Aorta (tissue), 5 donors: ENCODE data around the gene SLC36A3. TPM values are rescaled to one million over a fixed set of nuclear protein-coding genes. Genes with fewer than 3 reads are reported as not detected.

ENCODE experiments used
- ATAC-seq: fragments of 200-7000 bp; cut with Tn5 transposase; one replicate; pipeline ENCODE4 v1.9.1; 2022; ENCODE audit warnings: moderate library complexity; ENCODE audit not compliant: low FRiP score
- DNase-seq, 2 donors: peaks; one replicate each; pipeline ENCODE4 v3.0.0-alpha.2; 2020
- H3K27ac ChIP-seq, 2 donors: one replicate each; pipeline ENCODE4 v1.5.1; 2013; ENCODE audit warnings: low read length in 2 of 2, mild to moderate bottlenecking in 2 of 2, moderate library complexity in 2 of 2, control low read depth in 1 of 2, inconsistent platforms in 1 of 2, low read depth in 1 of 2
- H3K27me3 ChIP-seq, 2 donors: one replicate each; pipeline ENCODE4 v1.6.1; 2013; ENCODE audit warnings: control low read depth in 1 of 2, low read length in 1 of 2, mild to moderate bottlenecking in 1 of 2, moderate library complexity in 1 of 2; ENCODE audit not compliant: insufficient read depth in 2 of 2, control insufficient read depth in 1 of 2
- H3K36me3 ChIP-seq, 2 donors: one replicate each; pipeline ENCODE4 v1.6.1; 2013; ENCODE audit warnings: control low read depth in 1 of 2, low read length in 1 of 2, mild to moderate bottlenecking in 1 of 2; ENCODE audit not compliant: insufficient read depth in 2 of 2, control insufficient read depth in 1 of 2
- H3K4me1 ChIP-seq, 2 donors: one replicate each; pipeline ENCODE4 v1.6.1; 2013; ENCODE audit warnings: low read length in 2 of 2, control low read depth in 1 of 2, mild to moderate bottlenecking in 1 of 2, moderate library complexity in 1 of 2; ENCODE audit not compliant: insufficient read depth in 2 of 2, control insufficient read depth in 1 of 2
- H3K4me3 ChIP-seq, 2 donors: one replicate each; pipeline ENCODE4 v1.5.1; 2013; ENCODE audit warnings: low read length in 2 of 2, control low read depth in 1 of 2, mild to moderate bottlenecking in 1 of 2
- H3K9me3 ChIP-seq: one replicate; pipeline ENCODE4 v1.6.1; 2013; ENCODE audit warnings: mild to moderate bottlenecking, low read length; ENCODE audit not compliant: control insufficient read depth
- WGBS, 2 donors: extraction: QIAGEN DNeasy Blood & Tissue Kit; methylation state at CpG; one replicate each; pipeline ENCODE4 v1.1.7; 2013; 5-methylcytosine and 5-hydroxymethylcytosine counted together
- intact Hi-C, 2 donors: fragments of 100-400 bp; cut with DNase I; formaldehyde crosslinking; loops; one replicate each; pipeline versions ENCODE4 v1.14.2 to v1.15.0; 2022
- polyA plus RNA-seq, 2 donors: library from polyadenylated mRNA; stranded (reverse); fragments of 200-250 nt; gene quantifications; one replicate each; pipeline ENCODE4 v1.2.3, GENCODE V29; 2013
- total RNA-seq, 2 donors: library from RNA; stranded (reverse); fragmentation: NEBNext Ultra II Directional; extraction: Animal tissue kit (Norgen Biotek cat#: 25700); gene quantifications; one replicate each; pipeline ENCODE4 v1.2.1, GENCODE V29; 2021
- donor health status: healthy with polysubstance abuse.
- donor health status: Bipolar disorder and iron deficiency.
- donor health status: DM: no; HTN: no; CAD: no.
- donor health status: DM: no; HTN: no; CAD: no.
- donor health status: DM: yes; HTN: yes; CAD: no.

SLC36A3 gene
- total and polyA plus RNA-seq, 4 donors, result not detected

DNA sequence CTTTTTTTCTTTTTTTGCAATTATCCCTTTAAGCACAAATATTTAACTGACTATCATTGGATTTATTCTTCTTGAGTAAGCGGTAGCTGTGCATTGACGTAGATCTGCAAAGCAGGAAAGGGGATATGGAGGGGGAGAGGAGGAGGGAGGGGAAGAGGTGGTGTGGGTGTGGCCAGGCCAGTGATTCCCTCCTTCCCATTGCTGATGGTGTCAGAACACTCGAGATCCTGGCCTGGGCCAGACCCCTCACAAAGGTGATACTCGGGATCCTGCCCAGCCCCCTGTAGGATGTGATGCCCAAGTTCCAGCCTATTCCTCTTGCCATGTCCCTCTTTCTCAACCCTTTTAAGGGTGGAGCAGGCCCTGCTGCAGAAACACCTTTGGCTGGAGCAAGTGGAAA, 9.9 kb downstream of the SLC36A3 start:
- Histone ChIP-seq H3K4me1 (no peaks in the 10 kb centered on the region), H3K27me3 (no peaks in the 10 kb centered on the region), H3K36me3 (no peaks in the 10 kb centered on the region), H3K27ac (no peak overlapping the region), H3K4me3 (no peak overlapping the region), H3K9me3 (no peaks in the 10 kb centered on the region)
- ATAC-seq (no peak), DNase-seq (no peak)
- WGBS, 2 donors, result 53 to 60% methylated on average over 4 of the region's 4 CpGs
- intact Hi-C loops, result no loop called here

GRCh38 chr5:151288180-151288579, 15.4 kb downstream of the SLC36A3 start:
- Histone ChIP-seq H3K27ac (no peak overlapping the region), H3K4me3 (no peak overlapping the region), H3K27me3 (no peaks in the 10 kb centered on the region), H3K36me3 (no peaks in the 10 kb centered on the region), H3K4me1 (no peaks in the 10 kb centered on the region), H3K9me3 (no peaks in the 10 kb centered on the region)
- DNase-seq (no peak), ATAC-seq (no peak)
- WGBS, 2 donors, result 45 to 64% methylated on average over 2 of the region's 2 CpGs
- intact Hi-C loops, result no loop called here

DNA sequence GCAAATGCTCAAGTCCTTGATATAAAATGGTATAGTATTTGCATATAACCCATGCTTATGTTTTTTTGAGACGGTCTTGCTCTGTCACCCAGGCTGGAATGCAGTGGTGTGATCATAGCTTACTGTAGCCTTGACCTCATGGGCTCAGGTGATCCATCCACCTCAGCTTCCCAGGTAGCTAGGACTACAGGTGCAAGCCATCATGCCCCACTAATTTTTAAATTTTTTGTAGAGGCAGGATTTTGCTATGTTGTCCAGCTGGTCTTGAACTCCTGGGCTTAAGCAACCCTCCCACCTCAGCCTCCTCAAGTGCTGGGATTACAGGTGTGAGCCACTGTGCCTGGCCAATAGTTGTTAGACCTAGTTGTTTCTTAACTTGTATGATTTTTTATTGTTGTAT, 17.3 kb downstream of the SLC36A3 start:
- no peak overlapping the region for H3K27ac ChIP-seq
- no peaks in the 10 kb centered on the region for H3K36me3 ChIP-seq
- ATAC-seq, result no peak
- H3K4me3 ChIP-seq, result no peak overlapping the region
- 81 to 86% methylated on average over 1 of the region's 1 CpG for WGBS, 2 donors
- DNase-seq, result no peak
- no peaks in the 10 kb centered on the region for H3K9me3 ChIP-seq
- intact Hi-C loops, result no loop called here
- H3K4me1 ChIP-seq, result no peaks in the 10 kb centered on the region
- no peaks in the 10 kb centered on the region for H3K27me3 ChIP-seq

- ATAC-seq (no peak), DNase-seq (no peak)
- Histone ChIP-seq H3K36me3 (no peaks in the 10 kb centered on the region), H3K4me3 (no peak overlapping the region), H3K27ac (no peak overlapping the region), H3K27me3 (no peaks in the 10 kb centered on the region), H3K4me1 (no peaks in the 10 kb centered on the region), H3K9me3 (no peaks in the 10 kb centered on the region)
- WGBS, 2 donors, result 34 to 52% methylated on average over 5 of the region's 5 CpGs
- intact Hi-C loops, result no loop called here
Observed at GRCh38 chr5:151285683-151286082, 17.9 kb downstream of the SLC36A3 start.

DNA sequence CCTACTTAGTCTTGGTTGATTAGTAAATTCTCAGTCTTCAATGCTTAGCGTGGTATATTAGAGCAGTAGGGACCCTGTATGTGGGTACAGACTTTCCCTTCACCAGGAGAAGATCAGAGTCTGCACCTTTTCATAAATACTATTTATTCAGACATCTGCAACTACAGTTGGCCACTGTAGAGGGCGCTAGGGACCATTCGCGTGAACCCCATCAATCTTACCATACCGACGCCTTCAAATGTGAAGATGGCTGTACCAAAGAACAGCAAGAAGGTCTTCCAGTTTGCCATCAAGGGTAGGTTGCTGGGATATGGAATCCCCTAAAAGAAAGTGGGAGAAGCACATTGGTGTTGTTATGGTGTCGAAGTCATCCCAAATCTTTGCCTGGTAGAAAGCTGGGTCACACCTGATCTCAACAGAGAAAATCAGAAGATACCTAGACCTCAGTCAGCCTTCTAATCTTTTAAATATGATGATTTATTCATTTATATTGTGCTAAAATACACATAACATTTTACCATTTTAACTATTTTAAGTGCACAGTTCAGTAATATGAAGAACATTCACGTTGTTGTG, 19.1 kb downstream of the SLC36A3 start:
- ATAC-seq, result no peak
- H3K27ac ChIP-seq, result no peak overlapping the region
- WGBS, 2 donors, result 22 to 27% methylated on average over 8 of the region's 8 CpGs

GRCh38 chr5:151283120-151283825, 20.3 kb downstream of the SLC36A3 start:
- Histone ChIP-seq H3K27me3 (no peaks in the 10 kb centered on the region), H3K9me3 (no peaks in the 10 kb centered on the region), H3K4me1 (no peaks in the 10 kb centered on the region), H3K27ac (no peak overlapping the region), H3K4me3 (no peak overlapping the region), H3K36me3 (no peaks in the 10 kb centered on the region)
- no peak for DNase-seq
- ATAC-seq, result no peak
- intact Hi-C loops, result no loop called here
- WGBS, 2 donors, result 84% methylated on average over 4 of the region's 4 CpGs

More for the DNA sequence above, 19.1 kb downstream of the SLC36A3 start:
- Histone ChIP-seq H3K36me3 (no peaks in the 10 kb centered on the region), H3K4me1 (no peaks in the 10 kb centered on the region), H3K4me3 (no peak overlapping the region), H3K27me3 (no peaks in the 10 kb centered on the region), H3K9me3 (no peaks in the 10 kb centered on the region)
- intact Hi-C loops, result no loop called here
- no peak for DNase-seq

GRCh38 chr5:151281001-151281639, 22.4 kb downstream of the SLC36A3 start:
- H3K4me3 ChIP-seq, result no peak overlapping the region
- no peak overlapping the region for H3K27ac ChIP-seq
- WGBS, 2 donors, result 94% methylated on average over 13 of the region's 13 CpGs
- H3K27me3 ChIP-seq, result no peaks in the 10 kb centered on the region
- H3K36me3 ChIP-seq, result no peaks in the 10 kb centered on the region
- no peak for DNase-seq
- intact Hi-C loops, result no loop called here
- ATAC-seq, result no peak
- H3K9me3 ChIP-seq, result no peaks in the 10 kb centered on the region
- H3K4me1 ChIP-seq, result no peaks in the 10 kb centered on the region

- Histone ChIP-seq H3K36me3 (no peaks in the 10 kb centered on the region), H3K4me1 (no peaks in the 10 kb centered on the region), H3K4me3 (no peak overlapping the region), H3K9me3 (no peaks in the 10 kb centered on the region), H3K27me3 (no peaks in the 10 kb centered on the region), H3K27ac (no peak overlapping the region)
- intact Hi-C loops, result no loop called here
- 89 to 94% methylated on average over 2 of the region's 2 CpGs for WGBS, 2 donors
- no peak for ATAC-seq
- DNase-seq, result no peak
Observed at GRCh38 chr5:151280443-151280842, 23.1 kb downstream of the SLC36A3 start.

DNA sequence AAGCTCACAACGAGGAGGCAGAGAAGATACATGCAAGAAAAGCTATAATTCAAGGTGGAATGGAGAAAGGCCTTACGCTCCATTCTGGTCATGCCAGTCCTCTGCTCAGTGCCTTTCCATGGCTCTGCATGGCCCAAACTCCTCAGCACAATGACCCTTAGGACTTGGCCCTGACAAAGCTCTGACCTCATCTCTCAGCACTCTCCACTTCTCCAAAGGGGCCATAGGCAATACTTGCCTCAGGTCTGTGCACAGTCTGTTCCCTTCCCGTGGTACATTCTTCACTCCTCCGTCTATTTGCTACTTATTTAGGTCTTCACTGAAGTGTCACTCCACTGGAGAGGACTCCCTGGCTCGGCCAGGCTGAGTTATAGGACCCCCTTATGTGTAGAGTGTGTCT, 24.7 kb downstream of the SLC36A3 start:
- 75 to 76% methylated on average over 5 of the region's 5 CpGs for WGBS, 2 donors
- Histone ChIP-seq H3K36me3 (no peaks in the 10 kb centered on the region), H3K4me1 (no peaks in the 10 kb centered on the region), H3K27ac (no peak overlapping the region), H3K4me3 (no peak overlapping the region), H3K27me3 (no peaks in the 10 kb centered on the region), H3K9me3 (no peaks in the 10 kb centered on the region)
- ATAC-seq (no peak), DNase-seq (no peak)
- intact Hi-C loops, result no loop called here
